ENCODE measurements around the gene SLITRK1. TPM values are rescaled to one million over a fixed set of nuclear protein-coding genes. Genes with fewer than 3 reads are reported as not detected.

Gene SLITRK1
- total RNA-seq, 1 experiment from 2014 or later, result 1.9 TPM

DNA sequence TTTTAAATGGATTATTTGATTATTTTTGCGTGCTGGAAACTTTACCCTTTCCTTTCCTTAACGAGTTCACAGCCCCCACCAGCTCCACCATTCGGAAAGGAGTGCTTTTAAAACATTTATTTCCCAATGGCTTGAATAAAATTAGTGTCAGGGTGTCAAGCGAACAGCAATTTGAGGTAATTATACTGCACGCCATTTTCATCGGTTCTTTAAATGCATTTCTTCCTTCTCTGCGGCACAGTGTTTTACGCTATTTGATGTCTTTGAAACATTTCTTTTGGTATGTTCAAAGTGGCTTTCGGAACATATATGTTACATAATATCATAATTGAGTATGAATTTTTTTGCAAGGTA is 309 bp upstream of the SLITRK1 start:
- TF ChIP-seq, protein P1, sequence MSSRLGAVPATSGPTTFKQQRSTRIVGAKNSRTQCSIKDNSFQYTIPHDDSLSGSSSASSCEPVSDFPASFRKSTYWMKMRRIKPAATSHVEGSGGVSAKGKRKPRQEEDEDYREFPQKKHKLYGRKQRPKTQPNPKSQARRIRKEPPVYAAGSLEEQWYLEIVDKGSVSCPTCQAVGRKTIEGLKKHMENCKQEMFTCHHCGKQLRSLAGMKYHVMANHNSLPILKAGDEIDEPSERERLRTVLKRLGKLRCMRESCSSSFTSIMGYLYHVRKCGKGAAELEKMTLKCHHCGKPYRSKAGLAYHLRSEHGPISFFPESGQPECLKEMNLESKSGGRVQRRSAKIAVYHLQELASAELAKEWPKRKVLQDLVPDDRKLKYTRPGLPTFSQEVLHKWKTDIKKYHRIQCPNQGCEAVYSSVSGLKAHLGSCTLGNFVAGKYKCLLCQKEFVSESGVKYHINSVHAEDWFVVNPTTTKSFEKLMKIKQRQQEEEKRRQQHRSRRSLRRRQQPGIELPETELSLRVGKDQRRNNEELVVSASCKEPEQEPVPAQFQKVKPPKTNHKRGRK (CRISPR knock-in tag; IDR thresholded peaks at IDR 0.05; ENCODE audit: borderline replicate concordance), result no peak
- no peak for TF ChIP-seq KAT7 (CRISPR knock-in tag; IDR thresholded peaks at IDR 0.05; ENCODE audit: borderline replicate concordance)
- no peak for TF ChIP-seq ESRRA (CRISPR knock-in tag; IDR thresholded peaks at IDR 0.05; ENCODE audit: borderline replicate concordance)
- TF ChIP-seq OVOL2 (CRISPR knock-in tag; IDR thresholded peaks at IDR 0.05; ENCODE audit: borderline replicate concordance), result no peak
- TF ChIP-seq ZNF416 (CRISPR knock-in tag; IDR thresholded peaks at IDR 0.05), result no peak
- no peak for TF ChIP-seq NR1H2 (CRISPR knock-in tag; IDR thresholded peaks at IDR 0.05)
- TF ChIP-seq, protein P2, sequence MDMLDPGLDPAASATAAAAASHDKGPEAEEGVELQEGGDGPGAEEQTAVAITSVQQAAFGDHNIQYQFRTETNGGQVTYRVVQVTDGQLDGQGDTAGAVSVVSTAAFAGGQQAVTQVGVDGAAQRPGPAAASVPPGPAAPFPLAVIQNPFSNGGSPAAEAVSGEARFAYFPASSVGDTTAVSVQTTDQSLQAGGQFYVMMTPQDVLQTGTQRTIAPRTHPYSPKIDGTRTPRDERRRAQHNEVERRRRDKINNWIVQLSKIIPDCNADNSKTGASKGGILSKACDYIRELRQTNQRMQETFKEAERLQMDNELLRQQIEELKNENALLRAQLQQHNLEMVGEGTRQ (CRISPR knock-in tag; IDR thresholded peaks at IDR 0.05), result no peak
- TF ChIP-seq, protein P3, sequence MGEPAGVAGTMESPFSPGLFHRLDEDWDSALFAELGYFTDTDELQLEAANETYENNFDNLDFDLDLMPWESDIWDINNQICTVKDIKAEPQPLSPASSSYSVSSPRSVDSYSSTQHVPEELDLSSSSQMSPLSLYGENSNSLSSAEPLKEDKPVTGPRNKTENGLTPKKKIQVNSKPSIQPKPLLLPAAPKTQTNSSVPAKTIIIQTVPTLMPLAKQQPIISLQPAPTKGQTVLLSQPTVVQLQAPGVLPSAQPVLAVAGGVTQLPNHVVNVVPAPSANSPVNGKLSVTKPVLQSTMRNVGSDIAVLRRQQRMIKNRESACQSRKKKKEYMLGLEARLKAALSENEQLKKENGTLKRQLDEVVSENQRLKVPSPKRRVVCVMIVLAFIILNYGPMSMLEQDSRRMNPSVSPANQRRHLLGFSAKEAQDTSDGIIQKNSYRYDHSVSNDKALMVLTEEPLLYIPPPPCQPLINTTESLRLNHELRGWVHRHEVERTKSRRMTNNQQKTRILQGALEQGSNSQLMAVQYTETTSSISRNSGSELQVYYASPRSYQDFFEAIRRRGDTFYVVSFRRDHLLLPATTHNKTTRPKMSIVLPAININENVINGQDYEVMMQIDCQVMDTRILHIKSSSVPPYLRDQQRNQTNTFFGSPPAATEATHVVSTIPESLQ (CRISPR knock-in tag; IDR thresholded peaks at IDR 0.05), result no peak
- H3K36me3 Mint-ChIP-seq, result no peaks in the 10 kb centered on the region
- ATAC-seq (no peak), DNase-seq (ENCODE audit: low spot score) (no peak)
- H3K4me1 Mint-ChIP-seq, result peaks cover 62% of the 10 kb centered on the region
- H3K4me3 Mint-ChIP-seq, result peak overlapping the region; percentile 82
- ChIA-PET CTCF (no interaction called here), POLR2A (no interaction called here)
- no peaks in the 10 kb centered on the region for H3K9me3 Mint-ChIP-seq
- peaks cover 70% of the 10 kb centered on the region for H3K27me3 Mint-ChIP-seq (ENCODE audit: low read depth)
- 0 out of 2 replicates have a peak overlapping the region, but pooled peaks have one; percentile 37 for H3K27ac Mint-ChIP-seq

DNA sequence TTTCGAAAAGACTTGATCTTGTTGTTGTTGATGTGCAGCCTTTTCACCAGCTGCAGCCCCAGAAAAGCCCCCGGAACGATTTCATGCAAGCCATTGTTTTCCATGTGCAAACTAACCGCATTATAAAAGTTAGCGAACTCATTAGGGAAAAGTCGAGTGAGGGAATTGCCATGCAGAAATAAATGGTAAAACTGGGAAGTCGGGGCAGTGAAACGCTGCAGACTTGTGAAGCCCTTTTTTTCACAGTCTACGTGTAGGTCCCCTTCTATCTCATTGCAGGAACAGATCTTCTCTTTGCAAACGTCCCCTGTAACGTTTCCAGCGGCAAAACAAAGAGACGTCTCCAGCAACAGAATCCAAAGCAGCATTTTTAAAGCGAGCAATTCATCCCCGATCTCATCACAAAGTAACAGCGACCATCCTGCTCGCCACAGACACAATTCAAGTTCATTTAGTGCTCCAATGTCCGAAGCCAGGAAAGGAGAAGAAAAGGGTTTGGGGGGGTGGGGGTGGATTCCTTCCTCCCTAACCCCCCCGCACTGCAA is 1.1 kb downstream of the SLITRK1 start:
- Mint-ChIP-seq H3K27me3 (ENCODE audit: low read depth) (peaks cover 79% of the 10 kb centered on the region), H3K4me1 (peaks cover 62% of the 10 kb centered on the region), H3K9me3 (no peaks in the 10 kb centered on the region), H3K27ac (no peak overlapping the region), H3K36me3 (no peaks in the 10 kb centered on the region), H3K4me3 (peak overlapping the region; percentile 82)
- TF ChIP-seq SMAD4 (CRISPR knock-in tag; IDR thresholded peaks at IDR 0.05), result no peak
- no peak for TF ChIP-seq NR3C1 (CRISPR knock-in tag; conservative IDR thresholded peaks at IDR 0.05; ENCODE audit: low read depth)
- TF ChIP-seq ZNF423 (CRISPR knock-in tag; IDR thresholded peaks at IDR 0.05), result no peak
- CTCF ChIA-PET, result no interaction called here
- POLR2A ChIA-PET, result no interaction called here
- DNase-seq (ENCODE audit: low spot score) (no peak), ATAC-seq (no peak)

DNA sequence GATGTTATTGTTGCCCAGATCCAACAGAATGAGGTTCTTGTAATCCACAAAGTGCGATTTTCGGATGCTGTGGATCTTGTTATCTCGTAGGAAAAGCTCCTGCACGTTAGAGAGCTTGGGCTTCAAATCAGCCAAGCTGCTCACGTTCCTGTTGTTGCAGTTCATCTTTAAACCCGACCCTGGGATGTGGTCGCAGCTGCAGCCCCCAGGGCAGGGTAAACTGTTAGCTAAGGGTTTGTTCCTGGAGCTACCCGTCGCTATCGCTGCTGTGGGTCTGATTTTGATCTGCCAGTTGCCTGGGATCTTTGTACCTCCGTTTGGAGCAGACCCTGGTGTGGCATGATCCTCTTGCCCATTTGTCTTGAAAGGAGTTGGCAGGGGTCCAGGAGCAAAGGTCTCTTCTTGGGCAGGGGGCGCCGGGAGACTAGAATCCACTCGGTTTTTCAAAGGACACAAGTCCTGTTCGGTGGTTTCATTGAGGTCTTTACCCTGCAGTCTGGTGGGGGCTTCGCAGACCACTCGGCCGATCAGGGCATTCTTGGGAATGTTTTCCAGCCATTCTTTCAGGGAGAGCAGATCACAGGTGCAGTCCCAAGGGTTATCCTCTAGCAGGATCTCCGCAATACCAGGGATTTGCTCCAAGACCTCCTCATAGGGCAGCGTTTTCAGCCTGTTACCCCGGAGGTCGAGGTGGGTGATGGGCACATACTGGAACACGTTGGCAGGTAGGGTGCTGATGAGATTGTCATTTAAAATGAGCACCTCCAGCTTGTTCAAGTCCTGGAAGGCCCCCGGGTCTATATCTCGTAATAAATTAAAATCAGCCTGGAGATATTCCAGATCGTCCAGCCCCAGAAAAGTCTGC is 1.8 kb downstream of the SLITRK1 start:
- H3K27ac Mint-ChIP-seq, result no peak overlapping the region
- ChIA-PET CTCF (no interaction called here), POLR2A (no interaction called here)
- H3K9me3 Mint-ChIP-seq, result no peaks in the 10 kb centered on the region
- DNase-seq (ENCODE audit: low spot score) (peak; percentile 13), ATAC-seq (no peak)
- peaks cover 79% of the 10 kb centered on the region for H3K27me3 Mint-ChIP-seq (ENCODE audit: low read depth)
- H3K4me3 Mint-ChIP-seq, result peak overlapping the region; percentile 82
- no peaks in the 10 kb centered on the region for H3K36me3 Mint-ChIP-seq
- H3K4me1 Mint-ChIP-seq, result peaks cover 62% of the 10 kb centered on the region
- TF ChIP-seq, protein P4, sequence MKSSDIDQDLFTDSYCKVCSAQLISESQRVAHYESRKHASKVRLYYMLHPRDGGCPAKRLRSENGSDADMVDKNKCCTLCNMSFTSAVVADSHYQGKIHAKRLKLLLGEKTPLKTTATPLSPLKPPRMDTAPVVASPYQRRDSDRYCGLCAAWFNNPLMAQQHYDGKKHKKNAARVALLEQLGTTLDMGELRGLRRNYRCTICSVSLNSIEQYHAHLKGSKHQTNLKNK (CRISPR knock-in tag; IDR thresholded peaks at IDR 0.05), result no peak
- TF ChIP-seq SP1 (CRISPR knock-in tag; conservative IDR thresholded peaks at IDR 0.05) (no peak), ZNF121 (CRISPR knock-in tag; IDR thresholded peaks at IDR 0.05) (no peak), NR1H2 (CRISPR knock-in tag; IDR thresholded peaks at IDR 0.05) (no peak), JAZF1 (CRISPR knock-in tag; IDR thresholded peaks at IDR 0.05) (no peak)
- TF ChIP-seq, protein P5, sequence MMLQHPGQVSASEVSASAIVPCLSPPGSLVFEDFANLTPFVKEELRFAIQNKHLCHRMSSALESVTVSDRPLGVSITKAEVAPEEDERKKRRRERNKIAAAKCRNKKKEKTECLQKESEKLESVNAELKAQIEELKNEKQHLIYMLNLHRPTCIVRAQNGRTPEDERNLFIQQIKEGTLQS (CRISPR knock-in tag; conservative IDR thresholded peaks at IDR 0.05), result no peak
- TF ChIP-seq, protein P6, sequence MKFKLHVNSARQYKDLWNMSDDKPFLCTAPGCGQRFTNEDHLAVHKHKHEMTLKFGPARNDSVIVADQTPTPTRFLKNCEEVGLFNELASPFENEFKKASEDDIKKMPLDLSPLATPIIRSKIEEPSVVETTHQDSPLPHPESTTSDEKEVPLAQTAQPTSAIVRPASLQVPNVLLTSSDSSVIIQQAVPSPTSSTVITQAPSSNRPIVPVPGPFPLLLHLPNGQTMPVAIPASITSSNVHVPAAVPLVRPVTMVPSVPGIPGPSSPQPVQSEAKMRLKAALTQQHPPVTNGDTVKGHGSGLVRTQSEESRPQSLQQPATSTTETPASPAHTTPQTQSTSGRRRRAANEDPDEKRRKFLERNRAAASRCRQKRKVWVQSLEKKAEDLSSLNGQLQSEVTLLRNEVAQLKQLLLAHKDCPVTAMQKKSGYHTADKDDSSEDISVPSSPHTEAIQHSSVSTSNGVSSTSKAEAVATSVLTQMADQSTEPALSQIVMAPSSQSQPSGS (CRISPR knock-in tag; IDR thresholded peaks at IDR 0.05; ENCODE audit: borderline replicate concordance, low read depth), result no peak
- TF ChIP-seq, protein P7, sequence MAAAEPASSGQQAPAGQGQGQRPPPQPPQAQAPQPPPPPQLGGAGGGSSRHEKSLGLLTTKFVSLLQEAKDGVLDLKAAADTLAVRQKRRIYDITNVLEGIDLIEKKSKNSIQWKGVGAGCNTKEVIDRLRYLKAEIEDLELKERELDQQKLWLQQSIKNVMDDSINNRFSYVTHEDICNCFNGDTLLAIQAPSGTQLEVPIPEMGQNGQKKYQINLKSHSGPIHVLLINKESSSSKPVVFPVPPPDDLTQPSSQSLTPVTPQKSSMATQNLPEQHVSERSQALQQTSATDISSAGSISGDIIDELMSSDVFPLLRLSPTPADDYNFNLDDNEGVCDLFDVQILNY (CRISPR knock-in tag; IDR thresholded peaks at IDR 0.05), result no peak
- TF ChIP-seq, protein P8, sequence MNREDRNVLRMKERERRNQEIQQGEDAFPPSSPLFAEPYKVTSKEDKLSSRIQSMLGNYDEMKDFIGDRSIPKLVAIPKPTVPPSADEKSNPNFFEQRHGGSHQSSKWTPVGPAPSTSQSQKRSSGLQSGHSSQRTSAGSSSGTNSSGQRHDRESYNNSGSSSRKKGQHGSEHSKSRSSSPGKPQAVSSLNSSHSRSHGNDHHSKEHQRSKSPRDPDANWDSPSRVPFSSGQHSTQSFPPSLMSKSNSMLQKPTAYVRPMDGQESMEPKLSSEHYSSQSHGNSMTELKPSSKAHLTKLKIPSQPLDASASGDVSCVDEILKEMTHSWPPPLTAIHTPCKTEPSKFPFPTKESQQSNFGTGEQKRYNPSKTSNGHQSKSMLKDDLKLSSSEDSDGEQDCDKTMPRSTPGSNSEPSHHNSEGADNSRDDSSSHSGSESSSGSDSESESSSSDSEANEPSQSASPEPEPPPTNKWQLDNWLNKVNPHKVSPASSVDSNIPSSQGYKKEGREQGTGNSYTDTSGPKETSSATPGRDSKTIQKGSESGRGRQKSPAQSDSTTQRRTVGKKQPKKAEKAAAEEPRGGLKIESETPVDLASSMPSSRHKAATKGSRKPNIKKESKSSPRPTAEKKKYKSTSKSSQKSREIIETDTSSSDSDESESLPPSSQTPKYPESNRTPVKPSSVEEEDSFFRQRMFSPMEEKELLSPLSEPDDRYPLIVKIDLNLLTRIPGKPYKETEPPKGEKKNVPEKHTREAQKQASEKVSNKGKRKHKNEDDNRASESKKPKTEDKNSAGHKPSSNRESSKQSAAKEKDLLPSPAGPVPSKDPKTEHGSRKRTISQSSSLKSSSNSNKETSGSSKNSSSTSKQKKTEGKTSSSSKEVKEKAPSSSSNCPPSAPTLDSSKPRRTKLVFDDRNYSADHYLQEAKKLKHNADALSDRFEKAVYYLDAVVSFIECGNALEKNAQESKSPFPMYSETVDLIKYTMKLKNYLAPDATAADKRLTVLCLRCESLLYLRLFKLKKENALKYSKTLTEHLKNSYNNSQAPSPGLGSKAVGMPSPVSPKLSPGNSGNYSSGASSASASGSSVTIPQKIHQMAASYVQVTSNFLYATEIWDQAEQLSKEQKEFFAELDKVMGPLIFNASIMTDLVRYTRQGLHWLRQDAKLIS (CRISPR knock-in tag; IDR thresholded peaks at IDR 0.05; ENCODE audit: borderline replicate concordance), result no peak

All from WTC11 (cell line).